Measurements from ENCODE around the gene ZNF385D.

DNA sequence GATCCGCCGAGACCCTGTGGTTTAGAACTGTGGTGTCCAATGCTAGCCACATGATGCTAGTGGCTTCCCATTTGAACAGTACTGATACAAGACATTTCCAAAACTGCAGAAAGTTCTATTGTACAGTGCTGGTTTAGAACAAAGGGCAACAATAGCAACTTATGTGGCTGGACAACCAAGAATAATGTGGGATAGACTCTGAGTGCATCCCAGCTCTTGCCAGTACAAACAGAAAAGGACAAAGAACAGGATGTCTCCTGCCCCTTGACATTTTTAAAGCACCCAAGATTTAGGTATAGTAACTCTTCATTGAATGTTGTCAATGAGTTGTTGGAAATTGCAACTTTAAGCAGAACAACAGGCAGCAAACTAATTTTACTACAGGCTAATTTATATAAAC is 107.3 kb downstream of the ZNF385D start:
- TF ChIP-seq, protein P1, sequence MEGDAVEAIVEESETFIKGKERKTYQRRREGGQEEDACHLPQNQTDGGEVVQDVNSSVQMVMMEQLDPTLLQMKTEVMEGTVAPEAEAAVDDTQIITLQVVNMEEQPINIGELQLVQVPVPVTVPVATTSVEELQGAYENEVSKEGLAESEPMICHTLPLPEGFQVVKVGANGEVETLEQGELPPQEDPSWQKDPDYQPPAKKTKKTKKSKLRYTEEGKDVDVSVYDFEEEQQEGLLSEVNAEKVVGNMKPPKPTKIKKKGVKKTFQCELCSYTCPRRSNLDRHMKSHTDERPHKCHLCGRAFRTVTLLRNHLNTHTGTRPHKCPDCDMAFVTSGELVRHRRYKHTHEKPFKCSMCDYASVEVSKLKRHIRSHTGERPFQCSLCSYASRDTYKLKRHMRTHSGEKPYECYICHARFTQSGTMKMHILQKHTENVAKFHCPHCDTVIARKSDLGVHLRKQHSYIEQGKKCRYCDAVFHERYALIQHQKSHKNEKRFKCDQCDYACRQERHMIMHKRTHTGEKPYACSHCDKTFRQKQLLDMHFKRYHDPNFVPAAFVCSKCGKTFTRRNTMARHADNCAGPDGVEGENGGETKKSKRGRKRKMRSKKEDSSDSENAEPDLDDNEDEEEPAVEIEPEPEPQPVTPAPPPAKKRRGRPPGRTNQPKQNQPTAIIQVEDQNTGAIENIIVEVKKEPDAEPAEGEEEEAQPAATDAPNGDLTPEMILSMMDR (IDR thresholded peaks at IDR 0.05): no peak
- TF ChIP-seq POLR2A (IDR thresholded peaks at IDR 0.05): no peak
